Activated naive CD8-positive, alpha-beta T cell treated with anti-CD3 and anti-CD28 coated beads for 36 hours (primary cell): ENCODE data around the gene KRTCAP2. TPM values are rescaled to one million over a fixed set of nuclear protein-coding genes. Genes with fewer than 3 reads are reported as not detected.

Source experiments
- DNase-seq: peaks from one replicate; pipeline ENCODE4 v3.0.0; 2021
- H3K27ac Mint-ChIP-seq: one replicate; pipeline ENCODE4 v1.8.0; 2022; ENCODE audit warnings: mild to moderate bottlenecking, moderate library complexity, mixed read lengths
- H3K27me3 Mint-ChIP-seq: one replicate; pipeline ENCODE4 v1.8.0; 2022; ENCODE audit warnings: mild to moderate bottlenecking, mixed read lengths
- H3K36me3 Mint-ChIP-seq: one replicate; pipeline ENCODE4 v1.8.0; 2021; ENCODE audit warnings: mild to moderate bottlenecking, mixed read lengths
- H3K4me1 Mint-ChIP-seq: one replicate; pipeline ENCODE4 v1.8.0; 2021; ENCODE audit warnings: mixed read lengths
- H3K4me3 Mint-ChIP-seq: one replicate; pipeline ENCODE4 v1.8.0; 2022; ENCODE audit warnings: mild to moderate bottlenecking, moderate library complexity, mixed read lengths
- H3K9me3 Mint-ChIP-seq: one replicate; pipeline ENCODE4 v1.8.0; 2022; ENCODE audit warnings: mixed read lengths
- total RNA-seq, 2 experiments: library from RNA; stranded (reverse); gene quantifications; one replicate each; pipeline ENCODE4 v1.2.3, GENCODE V29; 2021

The KRTCAP2 gene
- total RNA-seq, 2 experiments from 2014 or later = 135 to 145 TPM

- Mint-ChIP-seq H3K4me3 (peak overlapping the region; percentile 73), H3K4me1 (peaks cover 32% of the 10 kb centered on the region), H3K27me3 (peaks cover 23% of the 10 kb centered on the region), H3K36me3 (no peaks in the 10 kb centered on the region), H3K27ac (no peak overlapping the region), H3K9me3 (no peaks in the 10 kb centered on the region)
- no peak for DNase-seq
Observed at GRCh38 chr1:155127967-155128754, 44.9 kb downstream of the KRTCAP2 start.

DNA sequence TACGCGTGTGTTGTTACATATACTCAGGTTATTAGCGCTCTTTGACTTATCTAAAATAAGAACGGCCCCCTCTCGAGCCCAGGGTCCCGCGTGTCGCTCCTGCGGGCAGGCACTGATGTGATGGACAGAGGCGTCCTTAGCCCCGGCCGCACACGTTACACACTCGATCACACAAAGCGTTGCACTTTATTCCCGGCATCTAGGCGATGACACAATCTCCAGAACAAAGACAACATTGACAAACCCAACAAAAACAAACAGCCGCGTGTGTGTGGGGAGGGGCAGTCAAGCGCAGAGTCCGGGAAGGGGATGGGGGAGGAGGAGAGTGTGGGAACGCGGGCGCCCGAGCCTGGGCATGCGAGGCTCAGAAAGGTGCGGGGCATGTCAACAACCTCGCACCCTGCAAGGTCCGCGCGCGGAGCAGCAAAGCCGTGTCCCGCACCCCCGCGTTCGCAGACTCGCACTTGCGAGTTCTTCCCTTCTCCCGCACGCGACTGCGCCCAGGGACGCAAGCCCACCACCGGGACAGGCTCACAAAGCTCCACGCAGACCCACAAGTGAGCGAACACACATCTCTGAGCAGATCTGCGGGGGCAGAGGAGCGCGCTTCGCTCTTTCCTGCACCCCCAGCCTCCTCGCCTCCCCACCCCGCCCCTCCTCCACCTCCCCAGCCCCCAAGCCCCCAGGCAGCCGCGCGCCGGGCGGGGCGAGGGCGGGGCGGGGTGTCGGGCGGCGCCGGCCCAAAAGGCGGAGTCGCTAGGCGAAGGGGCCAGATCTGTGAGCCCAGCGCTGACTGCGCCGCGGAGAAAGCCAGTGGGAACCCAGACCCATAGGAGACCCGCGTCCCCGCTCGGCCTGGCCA, 45.8 kb downstream of the KRTCAP2 start, which contains the start of gene EFNA1:
TSS of gene EFNA1 (plus strand) at position 772 of the 862 bp plus-strand sequence. CDS start 102 bp downstream, outside the sequence.
- H3K36me3 Mint-ChIP-seq = no peaks in the 10 kb centered on the region

GRCh38 chr1:155126556-155127104, 46.5 kb downstream of the KRTCAP2 start:
- no peaks in the 10 kb centered on the region for H3K9me3 Mint-ChIP-seq
- no peak overlapping the region for H3K27ac Mint-ChIP-seq
- peaks cover 23% of the 10 kb centered on the region for H3K27me3 Mint-ChIP-seq

More for the DNA sequence above, 45.8 kb downstream of the KRTCAP2 start, which contains the start of gene EFNA1:
- peak; percentile 54 for DNase-seq
- H3K4me3 Mint-ChIP-seq = peak within 1 kb of the TSS; percentile 73
- no peaks in the 10 kb centered on the region for H3K9me3 Mint-ChIP-seq
- peaks cover 32% of the 10 kb centered on the region for H3K4me1 Mint-ChIP-seq
- H3K27me3 Mint-ChIP-seq = peaks cover 23% of the 10 kb centered on the region
- H3K27ac Mint-ChIP-seq = no peak within 1 kb of the TSS

GRCh38 chr1:155125946-155126555, 47.1 kb downstream of the KRTCAP2 start:
- Mint-ChIP-seq H3K27me3 (peaks cover 23% of the 10 kb centered on the region), H3K9me3 (no peaks in the 10 kb centered on the region), H3K27ac (no peak overlapping the region), H3K4me1 (peaks cover 32% of the 10 kb centered on the region), H3K4me3 (no peak overlapping the region), H3K36me3 (no peaks in the 10 kb centered on the region)
- DNase-seq = no peak

More at GRCh38 chr1:155126556-155127104, 46.5 kb downstream of the KRTCAP2 start:
- H3K4me3 Mint-ChIP-seq = peak overlapping the region; percentile 62
- peak; percentile 43 for DNase-seq
- no peaks in the 10 kb centered on the region for H3K36me3 Mint-ChIP-seq
- H3K4me1 Mint-ChIP-seq = peaks cover 32% of the 10 kb centered on the region

GRCh38 chr1:155125511-155125945, 47.6 kb downstream of the KRTCAP2 start:
- H3K27ac Mint-ChIP-seq = no peak overlapping the region
- peaks cover 23% of the 10 kb centered on the region for H3K27me3 Mint-ChIP-seq
- H3K4me3 Mint-ChIP-seq = no peak overlapping the region
- no peaks in the 10 kb centered on the region for H3K36me3 Mint-ChIP-seq
- H3K9me3 Mint-ChIP-seq = no peaks in the 10 kb centered on the region
- no peak for DNase-seq
- peaks cover 32% of the 10 kb centered on the region for H3K4me1 Mint-ChIP-seq

- Mint-ChIP-seq H3K27me3 (peaks cover 23% of the 10 kb centered on the region), H3K36me3 (no peaks in the 10 kb centered on the region), H3K27ac (no peak overlapping the region), H3K4me3 (no peak overlapping the region), H3K9me3 (no peaks in the 10 kb centered on the region), H3K4me1 (peaks cover 27% of the 10 kb centered on the region)
- DNase-seq = no peak
Observed at GRCh38 chr1:155124503-155125463, 48.3 kb downstream of the KRTCAP2 start.

DNA sequence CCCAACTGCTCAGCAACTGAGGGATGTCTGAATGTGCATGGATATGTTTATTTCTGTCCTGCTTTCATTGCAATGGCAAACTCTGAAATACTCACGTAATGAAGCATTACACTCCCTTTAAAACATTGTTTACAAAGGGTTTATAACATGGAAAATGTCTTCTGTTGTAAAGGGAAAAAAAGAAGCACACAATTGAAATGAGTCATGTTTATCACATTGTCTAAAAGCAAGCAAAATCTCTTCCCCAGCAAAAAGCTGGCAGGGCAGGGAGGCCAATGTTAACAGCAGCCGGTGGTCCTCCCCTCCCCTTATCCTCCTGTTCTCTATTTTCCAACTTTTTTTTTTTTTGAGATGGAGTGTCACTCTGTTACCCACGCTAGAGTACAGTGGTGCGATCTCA, 49.3 kb downstream of the KRTCAP2 start:
- DNase-seq = no peak
- Mint-ChIP-seq H3K4me3 (no peak overlapping the region), H3K4me1 (peaks cover 18% of the 10 kb centered on the region), H3K9me3 (no peaks in the 10 kb centered on the region), H3K27ac (no peak overlapping the region), H3K27me3 (peaks cover 22% of the 10 kb centered on the region), H3K36me3 (no peaks in the 10 kb centered on the region)

- H3K36me3 Mint-ChIP-seq = no peaks in the 10 kb centered on the region
- peaks cover 6% of the 10 kb centered on the region for H3K4me1 Mint-ChIP-seq
- H3K9me3 Mint-ChIP-seq = no peaks in the 10 kb centered on the region
- no peak overlapping the region for H3K4me3 Mint-ChIP-seq
- DNase-seq = no peak
- H3K27ac Mint-ChIP-seq = no peak overlapping the region
- peaks cover 11% of the 10 kb centered on the region for H3K27me3 Mint-ChIP-seq
Observed at GRCh38 chr1:155122308-155122707, 50.8 kb downstream of the KRTCAP2 start.

DNA sequence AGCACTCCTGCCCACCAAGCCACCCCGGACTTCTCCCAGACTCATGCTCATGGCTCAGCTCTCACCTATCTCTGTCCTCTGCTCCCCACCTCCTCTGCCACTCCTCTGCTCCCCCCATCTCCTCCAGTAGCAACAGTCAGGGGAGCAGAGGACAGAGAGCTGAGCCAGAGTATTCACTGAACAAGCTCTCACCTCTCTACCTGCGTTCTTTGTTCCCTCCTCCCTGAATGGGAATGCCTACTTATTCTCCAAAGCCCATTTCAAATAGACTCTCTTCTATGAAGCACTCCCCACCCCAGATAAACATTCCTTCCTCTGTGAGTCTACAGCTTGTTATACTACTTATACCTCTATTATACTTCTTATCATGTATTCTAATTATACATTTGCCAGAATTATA, 51.9 kb downstream of the KRTCAP2 start:
- no peaks in the 10 kb centered on the region for H3K36me3 Mint-ChIP-seq
- H3K4me3 Mint-ChIP-seq = no peak overlapping the region
- no peaks in the 10 kb centered on the region for H3K4me1 Mint-ChIP-seq
- DNase-seq = no peak
- peaks cover under 1% of the 10 kb centered on the region for H3K27me3 Mint-ChIP-seq
- no peaks in the 10 kb centered on the region for H3K9me3 Mint-ChIP-seq
- no peak overlapping the region for H3K27ac Mint-ChIP-seq

DNA sequence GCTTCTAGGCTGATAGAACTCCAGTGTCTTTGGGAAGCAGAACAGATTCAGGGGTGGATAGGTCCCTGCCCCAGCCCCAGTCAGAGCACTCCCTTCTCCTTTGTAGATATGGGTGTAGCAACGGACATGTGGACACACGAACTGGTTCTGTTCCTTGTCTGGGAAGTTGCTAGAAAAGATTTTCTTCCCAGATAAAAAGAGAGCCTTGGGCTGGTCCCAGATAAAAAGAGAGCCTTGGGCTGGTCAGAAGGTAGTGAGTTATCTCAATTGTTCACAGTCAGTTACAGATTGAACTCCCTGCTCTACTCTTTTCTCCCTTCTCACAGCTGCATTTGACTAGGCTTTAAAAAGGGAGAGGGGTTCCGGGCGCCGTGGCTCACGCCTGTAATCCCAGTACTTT, 52.9 kb downstream of the KRTCAP2 start:
- H3K27me3 Mint-ChIP-seq = no peaks in the 10 kb centered on the region
- H3K36me3 Mint-ChIP-seq = no peaks in the 10 kb centered on the region
- no peak overlapping the region for H3K27ac Mint-ChIP-seq

More for the DNA sequence above, 52.9 kb downstream of the KRTCAP2 start:
- H3K9me3 Mint-ChIP-seq = no peaks in the 10 kb centered on the region
- DNase-seq = no peak
- H3K4me3 Mint-ChIP-seq = no peak overlapping the region
- H3K4me1 Mint-ChIP-seq = no peaks in the 10 kb centered on the region

Other genes starting within 250 kb of the KRTCAP2 start
- gene PMVK, start 236.6 kb downstream of the KRTCAP2 start, total RNA-seq = 10 to 100 TPM; 29.8 to 32.8 TPM
- gene PBXIP1, start 217.2 kb downstream of the KRTCAP2 start, total RNA-seq = 10 to 100 TPM; 12.2 to 13.2 TPM
- gene PYGO2, start 211.5 kb downstream of the KRTCAP2 start, total RNA-seq = 10 to 100 TPM; 24.2 to 25.1 TPM
- 10 to 100 TPM; 34.7 to 38.4 TPM for gene SHC1, start 202.6 kb downstream of the KRTCAP2 start, total RNA-seq
- 100 to 1,000 TPM; 156 TPM for gene CKS1B, start 198.6 kb downstream of the KRTCAP2 start, total RNA-seq
- gene FLAD1, start 190.0 kb downstream of the KRTCAP2 start, total RNA-seq = 10 to 100 TPM; 54.2 to 56.1 TPM
- gene LENEP, start 179.7 kb downstream of the KRTCAP2 start, total RNA-seq = under 1 TPM in 1 of 2 experiments, not detected in 1; 0.66 TPM
- gene ZBTB7B, start 170.5 kb downstream of the KRTCAP2 start, total RNA-seq = 10 to 100 TPM; 14.1 to 14.4 TPM
- gene DCST2, start 139.5 kb downstream of the KRTCAP2 start, total RNA-seq = under 1 TPM; 0.20 to 0.31 TPM
- gene DCST1, start 139.5 kb downstream of the KRTCAP2 start, total RNA-seq = not detected
- gene ADAM15, start 122.0 kb downstream of the KRTCAP2 start, total RNA-seq = 10 to 100 TPM; 31.6 to 32.5 TPM
- 1 to 10 TPM; 2.1 to 2.5 TPM for gene EFNA4, start 109.6 kb downstream of the KRTCAP2 start, total RNA-seq
- gene EFNA3, start 94.5 kb downstream of the KRTCAP2 start, total RNA-seq = 1 to 10 TPM; 4.5 to 4.6 TPM
- gene EFNA1, start 45.4 kb downstream of the KRTCAP2 start, total RNA-seq = under 1 TPM; 0.49 to 0.74 TPM
- 10 to 100 TPM; 50.6 to 51.3 TPM for gene SLC50A1, start 37.5 kb downstream of the KRTCAP2 start, total RNA-seq
- gene DPM3, start 32.8 kb downstream of the KRTCAP2 start, total RNA-seq = 10 to 100 TPM; 26.8 to 29.2 TPM
- gene TRIM46, start 545 bp upstream of the KRTCAP2 start, total RNA-seq = 1 to 10 TPM; 4.6 to 4.9 TPM
- 1 to 10 TPM; 7.4 to 9.3 TPM for gene THBS3, start 34.6 kb upstream of the KRTCAP2 start, total RNA-seq
- 10 to 100 TPM; 68.0 to 72.5 TPM for gene MTX1, start 35.4 kb upstream of the KRTCAP2 start, total RNA-seq
- 10 to 100 TPM; 46.6 to 49.7 TPM for gene ENTREP3, start 82.2 kb upstream of the KRTCAP2 start, total RNA-seq
- gene SCAMP3, start 89.1 kb upstream of the KRTCAP2 start, total RNA-seq = 100 to 1,000 TPM; 108 to 117 TPM
- gene CLK2, start 100.2 kb upstream of the KRTCAP2 start, total RNA-seq = 10 to 100 TPM; 61.4 to 65.9 TPM
- 1 to 10 TPM; 1.5 to 1.6 TPM for gene HCN3, start 104.2 kb upstream of the KRTCAP2 start, total RNA-seq
- not detected for gene PKLR, start 128.1 kb upstream of the KRTCAP2 start, total RNA-seq
- 100 to 1,000 TPM; 256 to 264 TPM for gene FDPS, start 135.6 kb upstream of the KRTCAP2 start, total RNA-seq
- gene RUSC1, start 147.6 kb upstream of the KRTCAP2 start, total RNA-seq = 10 to 100 TPM; 23.7 to 24.2 TPM